GM12878 (cell line): ENCODE results near the gene TMEM255B. TPM values are rescaled to one million over a fixed set of nuclear protein-coding genes. Genes with fewer than 3 reads are reported as not detected.

ENCODE experiments used
- ATAC-seq: fragments of 200-7000 bp; cut with Tn5 transposase; 3 replicates; pipeline ENCODE4 v1.9.1; 2020; ENCODE audit warnings: mild to moderate bottlenecking, moderate library complexity
- BruUV-seq: library from RNA; stranded (reverse); fragments of 400-500 nt; replicated peaks from 2 replicates; lab custom pipeline; 2021; lab: Mats Ljungman, UMichigan
- CTCF ChIA-PET: fragments of 300-600 bp; sonication (Branson Sonifier 250); formaldehyde crosslinking; extraction: SDS; loops from one replicate; lab custom pipeline; 2021; ENCODE audit warnings: inconsistent platforms; lab: Yijun Ruan, JAX
- POLR2A ChIA-PET: fragments of 350-600 bp; formaldehyde crosslinking; extraction: SDS; loops from one replicate; lab custom pipeline; 2021; ENCODE audit warnings: inconsistent platforms; lab: Charles Lee
- RAD21 ChIA-PET: fragments of 300-600 bp; sonication (Branson Sonifier 250); formaldehyde crosslinking; loops from one replicate; lab custom pipeline; 2023; ENCODE audit warnings: antibody characterized with exemption; ENCODE audit not compliant: unreplicated experiment; lab: Charles Lee
- SMC1A ChIA-PET: fragments of 300-600 bp; sonication (Branson Sonifier 250); formaldehyde crosslinking; loops from one replicate; lab custom pipeline; 2023; ENCODE audit not compliant: unreplicated experiment, uncharacterized antibody; lab: Charles Lee
- DNase-seq: peaks from one replicate; pipeline ENCODE4 v3.0.0-alpha.2; 2011; ENCODE audit warnings: low read depth, low spot score
- FAIRE-seq: peaks from 3 replicates; lab custom pipeline; 2011; peaks lifted over from hg19 to GRCh38; lab: Jason Lieb, UNC
- H2AFZ ChIP-seq: 2 replicates; pipeline ENCODE4 v1.6.0; 2011; ENCODE audit warnings: low read depth, low read length, control low read depth; ENCODE audit not compliant: control insufficient read depth
- H3K27ac ChIP-seq: 2 replicates; pipeline ENCODE4 v1.5.1; 2011; ENCODE audit warnings: control low read depth; ENCODE audit not compliant: control insufficient read depth, insufficient read depth
- H3K27me3 ChIP-seq, 2 experiments: replicated peaks in 1 of 2; 2 replicates each; pipeline versions ENCODE4 v1.6.0 to v1.6.1; 2011; ENCODE audit warnings: low read length in 1 of 2; ENCODE audit not compliant: control insufficient read depth in 2 of 2, insufficient read depth in 2 of 2
- H3K36me3 ChIP-seq, 2 experiments: 2 replicates each; pipeline ENCODE4 v1.5.1; 2011; ENCODE audit warnings: low read length in 1 of 2; ENCODE audit not compliant: control insufficient read depth in 2 of 2, insufficient read depth in 2 of 2
- H3K4me1 ChIP-seq: 2 replicates; pipeline ENCODE4 v1.6.1; 2011; ENCODE audit warnings: mild to moderate bottlenecking, low read length, moderate library complexity, mixed read lengths; ENCODE audit not compliant: control insufficient read depth, insufficient read depth
- H3K4me2 ChIP-seq: 2 replicates; pipeline ENCODE4 v1.6.0; 2011; ENCODE audit warnings: control low read depth; ENCODE audit not compliant: control insufficient read depth, insufficient read depth
- H3K4me3 ChIP-seq: fragments of 200-600 bp; sonication (generic); 2 replicates; pipeline ENCODE4 v1.5.1; 2016
- H3K79me2 ChIP-seq: 2 replicates; pipeline ENCODE4 v1.6.0; 2011; ENCODE audit warnings: low read length; ENCODE audit not compliant: control insufficient read depth, insufficient read depth
- H3K9ac ChIP-seq: 2 replicates; pipeline ENCODE4 v1.8.0; 2011; ENCODE audit warnings: low read length, control low read depth, mixed read lengths; ENCODE audit not compliant: control insufficient read depth, insufficient read depth
- H3K9me3 ChIP-seq: replicated peaks from 3 replicates; pipeline ENCODE4 v1.5.1; 2011; ENCODE audit warnings: mild to moderate bottlenecking, low read length; ENCODE audit not compliant: control insufficient read depth, insufficient read depth
- H4K20me1 ChIP-seq: 2 replicates; pipeline ENCODE4 v1.6.0; 2011; ENCODE audit not compliant: control insufficient read depth, insufficient read depth
- EGR1 ChIP-seq, 2 experiments: IDR thresholded peaks; 1 replicate in 1 of 2; 2 replicates in 1 of 2; pipeline ENCODE4 v1.6.1; 2011 to 2012; ENCODE audit warnings: low read depth in 2 of 2, low read length in 2 of 2, borderline replicate concordance in 1 of 2, mild to moderate bottlenecking in 1 of 2, moderate library complexity in 1 of 2
- MAX ChIP-seq: IDR thresholded peaks from 2 replicates; pipeline ENCODE4 v1.6.1; 2012; ENCODE audit warnings: low read depth, low read length, improper control_type of control experiment
- NFXL1 ChIP-seq: fragments of 450-650 bp; IDR thresholded peaks from 2 replicates; pipeline ENCODE4 v1.6.1; 2017; ENCODE audit warnings: antibody characterized with exemption, mild to moderate bottlenecking, borderline replicate concordance
- PBX3 ChIP-seq: IDR thresholded peaks from 2 replicates; pipeline ENCODE4 v1.6.1; 2011; ENCODE audit warnings: mild to moderate bottlenecking, low read depth, low read length, moderate library complexity; ENCODE audit not compliant: insufficient replicate concordance
- TAF1 ChIP-seq: IDR thresholded peaks from 2 replicates; pipeline ENCODE4 v1.6.1; 2011; ENCODE audit warnings: mild to moderate bottlenecking, low read depth, low read length, borderline replicate concordance
- TARDBP ChIP-seq: IDR thresholded peaks from 2 replicates; pipeline ENCODE4 v1.6.1; 2016; ENCODE audit warnings: borderline replicate concordance
- TCF12 ChIP-seq: IDR thresholded peaks from 2 replicates; pipeline ENCODE4 v1.6.1; 2011; ENCODE audit warnings: low read depth, mild to moderate bottlenecking, low read length
- WRNIP1 ChIP-seq: IDR thresholded peaks from 2 replicates; pipeline ENCODE4 v1.6.1; 2011; ENCODE audit warnings: low read depth, low read length, improper control_type of control experiment, borderline replicate concordance
- WGBS: methylation state at CpG from one replicate; pipeline ENCODE4 v1.1.6; 2016; ENCODE audit warnings: low lambda C conversion rate; ENCODE audit not compliant: insufficient replicate concordance, insufficient coverage; ENCODE audit errors: missing lambda C conversion rate; 5-methylcytosine and 5-hydroxymethylcytosine counted together
- in situ Hi-C: fragments of 300-500 bp; cut with MboI; formaldehyde crosslinking; loops from 9 replicates; pipeline ENCODE4 v1.14.3; 2018; ENCODE audit warnings: mixed read lengths
- intact Hi-C: fragments of 100-400 bp; cut with micrococcal nuclease; formaldehyde crosslinking; loops from one replicate; pipeline ENCODE4 v1.14.2; 2022; ENCODE audit not compliant: unreplicated experiment
- polyA plus RNA-seq, 11 experiments: library from polyadenylated mRNA; depleted of rRNA in 4 of 11; unstranded in 6 of 11; stranded (reverse) in 5 of 11; fragments of >200 nt; fragmentation: Nextera tagmentation in 4 of 11; fragmentation: Illumina TruSeq in 1 of 11; extraction: Ambion mirVana in 4 of 11; extraction: Trizol in 1 of 11; gene quantifications; 1 replicate in 1 of 11; 2 replicates in 10 of 11; pipeline versions ENCODE4 v1.2.1 to v1.2.3, GENCODE V29; 2011 to 2016; ENCODE audit warnings: inconsistent platforms in 2 of 11, missing spikeins in 2 of 11, low read depth in 1 of 11
- total RNA-seq, 4 experiments: library from RNA; depleted of rRNA in 3 of 4; stranded (reverse); fragments of >200 nt in 3 of 4; fragmentation: Illumina TruSeq in 1 of 4; extraction: Trizol in 1 of 4; gene quantifications; 2 replicates each; pipeline versions ENCODE4 v1.2.1 to v1.2.3, GENCODE V29; 2013 to 2021
- TF ChIP-seq, protein P1 (sequence below): fragments of 450-650 bp; IDR thresholded peaks from 2 replicates; pipeline ENCODE4 v1.6.1; 2016; ENCODE audit warnings: mild to moderate bottlenecking

Gene TMEM255B
- total and polyA plus RNA-seq, 10 of the 15 experiments (the other 5 are each of a cell fraction or from before 2014, with no cell fraction given) = 0.04 to 0.62 (median 0.13) TPM; not detected in 3

- intact Hi-C loops = loop anchor here (10.0 kb wide), 1 partner anchor 326 kb away; no protein-coding TSS in a partner anchor
- 91% methylated on average over 26 of the region's 26 CpGs for WGBS
- no peak overlapping the region for H2AFZ ChIP-seq
- no peaks in the 10 kb centered on the region for H3K36me3 ChIP-seq
- no TSS peak for BruUV-seq
- H3K9me3 ChIP-seq = no peaks in the 10 kb centered on the region
- RAD21 ChIA-PET = no interaction called here
- TF ChIP-seq, protein P1, sequence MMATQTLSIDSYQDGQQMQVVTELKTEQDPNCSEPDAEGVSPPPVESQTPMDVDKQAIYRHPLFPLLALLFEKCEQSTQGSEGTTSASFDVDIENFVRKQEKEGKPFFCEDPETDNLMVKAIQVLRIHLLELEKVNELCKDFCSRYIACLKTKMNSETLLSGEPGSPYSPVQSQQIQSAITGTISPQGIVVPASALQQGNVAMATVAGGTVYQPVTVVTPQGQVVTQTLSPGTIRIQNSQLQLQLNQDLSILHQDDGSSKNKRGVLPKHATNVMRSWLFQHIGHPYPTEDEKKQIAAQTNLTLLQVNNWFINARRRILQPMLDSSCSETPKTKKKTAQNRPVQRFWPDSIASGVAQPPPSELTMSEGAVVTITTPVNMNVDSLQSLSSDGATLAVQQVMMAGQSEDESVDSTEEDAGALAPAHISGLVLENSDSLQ = no peak
- TF ChIP-seq EGR1 (IDR thresholded peaks at IDR 0.05; ENCODE audit: borderline replicate concordance in 1 of 2, low read depth in 2 of 2, low read length in 2 of 2) = no peak
- no peak for TF ChIP-seq WRNIP1
- no peak for TF ChIP-seq TCF12
- TF ChIP-seq TARDBP = no peak
- no peak for TF ChIP-seq MAX
- no peak for TF ChIP-seq TAF1
- TF ChIP-seq NFXL1 = no peak
- no peak for TF ChIP-seq PBX3
- no peaks in the 10 kb centered on the region for H3K27me3 ChIP-seq
- H3K4me2 ChIP-seq = no peak overlapping the region
- DNase-seq (no peak), ATAC-seq (no peak), FAIRE-seq (no peak)
- H3K79me2 ChIP-seq = no peaks in the 10 kb centered on the region; the same call in 1 of the 2 replicates
- CTCF ChIA-PET = no interaction called here
- POLR2A ChIA-PET = interaction anchor here (0.5 kb wide), 1 partner anchor 500 kb away, joined by 8 read pairs; no protein-coding TSS in a partner anchor
- no peak overlapping the region for H3K9ac ChIP-seq
- no peaks in the 10 kb centered on the region for H3K4me1 ChIP-seq
- in situ Hi-C loops = no loop called here
- H3K27ac ChIP-seq = no peak overlapping the region
- SMC1A ChIA-PET = no interaction called here
- H4K20me1 ChIP-seq = no peaks in the 10 kb centered on the region
- H3K4me3 ChIP-seq = no peak overlapping the region
Observed at GRCh38 chr13:113818700-113819295, 59.8 kb downstream of the TMEM255B start.
